ENCODE results near the gene TMEM35B.
"Not testable (repeated sequence)": the region's sequence is repeated elsewhere in the genome, so short reads cannot be mapped to it uniquely, and the experiment has no call there.

Gene TMEM35B

GRCh38 chr1:34984793-34985608, at the start of gene TMEM35B:
Gene TMEM35B, minus strand, starts transcription at chr1:34985347. Its CDS starts 42 bp downstream, at chr1:34985305.
- no peak for DNase-seq

GRCh38 chr1:35033346-35033745, 48.2 kb upstream of the TMEM35B start:
- DNase-seq = no peak

GRCh38 chr1:35032384-35032739, 47.2 kb upstream of the TMEM35B start:
- DNase-seq = no peak

GRCh38 chr1:35030756-35031446, 45.8 kb upstream of the TMEM35B start:
- DNase-seq = no peak

GRCh38 chr1:35030338-35030737, 45.2 kb upstream of the TMEM35B start:
- DNase-seq = no peak

- DNase-seq = no peak
Measured at GRCh38 chr1:35029761-35030160, 44.6 kb upstream of the TMEM35B start.

- no peak for DNase-seq
Measured at GRCh38 chr1:35016406-35016805, 31.3 kb upstream of the TMEM35B start.

- DNase-seq = no peak
Measured at GRCh38 chr1:35014486-35014885, 29.3 kb upstream of the TMEM35B start.

- no peak for DNase-seq
Measured at GRCh38 chr1:35005711-35006110, 20.6 kb upstream of the TMEM35B start.

- DNase-seq = no peak
Measured at GRCh38 chr1:35001743-35002142, 16.6 kb upstream of the TMEM35B start.

GRCh38 chr1:34994878-34995277, 9.7 kb upstream of the TMEM35B start:
- no peak for DNase-seq

GRCh38 chr1:34988581-34988980, 3.4 kb upstream of the TMEM35B start:
- DNase-seq = no peak

GRCh38 chr1:34988147-34988546, 3.0 kb upstream of the TMEM35B start:
- DNase-seq = no peak

GRCh38 chr1:34987018-34987417, 1.9 kb upstream of the TMEM35B start:
- no peak for DNase-seq

- not testable (repeated sequence) for DNase-seq
Measured at GRCh38 chr1:34985609-34985904, 410 bp upstream of the TMEM35B start.

GRCh38 chr1:34984435-34984792, 733 bp downstream of the TMEM35B start:
- no peak for DNase-seq

- no peak for DNase-seq
Measured at GRCh38 chr1:34983700-34984355, 1.3 kb downstream of the TMEM35B start.

GRCh38 chr1:34982820-34983376, 2.2 kb downstream of the TMEM35B start:
- DNase-seq = no peak

GRCh38 chr1:34980715-34981114, 4.4 kb downstream of the TMEM35B start:
- no peak for DNase-seq

GRCh38 chr1:34978921-34979320, 6.2 kb downstream of the TMEM35B start:
- no peak for DNase-seq

- DNase-seq = no peak
Measured at GRCh38 chr1:34977858-34978257, 7.3 kb downstream of the TMEM35B start.

GRCh38 chr1:34977210-34977471, 8.0 kb downstream of the TMEM35B start:
- DNase-seq = no peak

GRCh38 chr1:34976384-34977209, 8.6 kb downstream of the TMEM35B start:
- DNase-seq = no peak

All from NCI-H1930 (cell line).